ENCODE results near the gene P2RX3.

DNA sequence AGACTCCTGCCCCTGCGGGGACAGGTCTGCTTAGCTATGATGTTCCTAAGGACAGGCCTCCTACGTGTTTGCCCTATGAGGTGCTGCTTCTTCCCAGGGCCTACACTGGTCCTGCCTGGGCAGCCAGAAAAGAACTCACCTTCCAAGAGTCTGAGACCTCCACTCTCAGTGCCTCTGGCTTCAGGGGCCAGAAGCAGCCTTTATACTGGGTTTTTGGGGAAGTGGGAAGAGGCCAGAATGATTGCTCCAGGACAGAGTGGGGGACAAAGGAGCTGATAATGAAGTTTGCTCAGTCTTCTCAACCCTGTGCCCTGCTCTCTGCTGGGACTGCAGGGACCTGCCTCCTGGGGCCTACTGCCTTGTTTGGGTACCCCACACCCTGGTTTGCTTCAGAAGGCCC is 42.8 kb downstream of the P2RX3 start, which contains the start of gene PRG3:
- no peak for TF ChIP-seq EZH2 (IDR thresholded peaks at IDR 0.05; ENCODE audit: low read depth)
- TF ChIP-seq, protein P1, sequence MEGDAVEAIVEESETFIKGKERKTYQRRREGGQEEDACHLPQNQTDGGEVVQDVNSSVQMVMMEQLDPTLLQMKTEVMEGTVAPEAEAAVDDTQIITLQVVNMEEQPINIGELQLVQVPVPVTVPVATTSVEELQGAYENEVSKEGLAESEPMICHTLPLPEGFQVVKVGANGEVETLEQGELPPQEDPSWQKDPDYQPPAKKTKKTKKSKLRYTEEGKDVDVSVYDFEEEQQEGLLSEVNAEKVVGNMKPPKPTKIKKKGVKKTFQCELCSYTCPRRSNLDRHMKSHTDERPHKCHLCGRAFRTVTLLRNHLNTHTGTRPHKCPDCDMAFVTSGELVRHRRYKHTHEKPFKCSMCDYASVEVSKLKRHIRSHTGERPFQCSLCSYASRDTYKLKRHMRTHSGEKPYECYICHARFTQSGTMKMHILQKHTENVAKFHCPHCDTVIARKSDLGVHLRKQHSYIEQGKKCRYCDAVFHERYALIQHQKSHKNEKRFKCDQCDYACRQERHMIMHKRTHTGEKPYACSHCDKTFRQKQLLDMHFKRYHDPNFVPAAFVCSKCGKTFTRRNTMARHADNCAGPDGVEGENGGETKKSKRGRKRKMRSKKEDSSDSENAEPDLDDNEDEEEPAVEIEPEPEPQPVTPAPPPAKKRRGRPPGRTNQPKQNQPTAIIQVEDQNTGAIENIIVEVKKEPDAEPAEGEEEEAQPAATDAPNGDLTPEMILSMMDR (conservative IDR thresholded peaks at IDR 0.05) = no peak

All from PC-9 (cell line).